Colonic mucosa (tissue), 4 donors: Measurements from ENCODE around the gene SRCIN1. TPM values are rescaled to one million over a fixed set of nuclear protein-coding genes. Genes with fewer than 3 reads are reported as not detected.

Source experiments
- DNase-seq: peaks from one replicate; pipeline ENCODE4 v3.0.0-alpha.2; 2020
- H3K27ac ChIP-seq: fragments of 200-600 bp; one replicate; pipeline ENCODE4 v1.8.0; 2021
- H3K27me3 ChIP-seq: fragments of 200-600 bp; one replicate; pipeline ENCODE4 v1.8.0; 2021
- H3K36me3 ChIP-seq: fragments of 200-600 bp; one replicate; pipeline ENCODE4 v1.8.0; 2021
- H3K4me1 ChIP-seq: fragments of 200-600 bp; one replicate; pipeline ENCODE4 v1.8.0; 2021; ENCODE audit warnings: mild to moderate bottlenecking
- H3K4me3 ChIP-seq: fragments of 200-600 bp; one replicate; pipeline ENCODE4 v1.8.0; 2021
- H3K9ac ChIP-seq, 2 donors: one replicate each; pipeline ENCODE4 v1.7.0; 2013; ENCODE audit warnings: control low read depth in 2 of 2, low read depth in 2 of 2, low read length in 2 of 2
- H3K9me3 ChIP-seq: fragments of 200-600 bp; one replicate; pipeline ENCODE4 v1.8.0; 2021
- CTCF ChIP-seq: fragments of 200-600 bp; IDR thresholded peaks from one replicate; pipeline ENCODE4 v1.8.0; 2022; ENCODE audit warnings: antibody characterized with exemption, mild to moderate bottlenecking
- intact Hi-C: fragments of 100-400 bp; cut with DNase I; formaldehyde crosslinking; loops from one replicate; pipeline ENCODE4 v1.14.1; 2022
- total RNA-seq, 2 donors: library from RNA; stranded (reverse); fragmentation: NEBNext Ultra II Directional in 1 of 2; extraction: Animal tissue kit (Norgen Biotek cat#: 25700) in 1 of 2; gene quantifications; one replicate each; pipeline ENCODE4 v1.2.1, GENCODE V29; 2021
- donor health status: healthy.
- donor health status: DM: no; HTN: no; CAD: no.
- donor health status: DM: no; HTN: no; CAD: no.

The SRCIN1 gene
- total RNA-seq, 2 donors from 2014 or later, result 1.1 to 4.2 TPM

GRCh38 chr17:38564254-38564837 is 41.4 kb downstream of the SRCIN1 start:
- Histone ChIP-seq H3K27ac (no peak overlapping the region), H3K4me1 (peaks cover 7% of the 10 kb centered on the region), H3K9me3 (no peaks in the 10 kb centered on the region), H3K36me3 (no peaks in the 10 kb centered on the region), H3K27me3 (peaks cover 44% of the 10 kb centered on the region), H3K9ac (no peak overlapping the region), H3K4me3 (no peak overlapping the region)
- no peak for DNase-seq
- intact Hi-C loops, result no loop called here
- no peak for TF ChIP-seq CTCF

GRCh38 chr17:38563362-38564253 is 42.1 kb downstream of the SRCIN1 start:
- Histone ChIP-seq H3K27me3 (peaks cover 44% of the 10 kb centered on the region), H3K4me1 (peaks cover 7% of the 10 kb centered on the region), H3K9ac (no peak overlapping the region), H3K27ac (no peak overlapping the region), H3K9me3 (no peaks in the 10 kb centered on the region), H3K4me3 (no peak overlapping the region), H3K36me3 (no peaks in the 10 kb centered on the region)
- TF ChIP-seq CTCF, result no peak
- intact Hi-C loops, result no loop called here
- no peak for DNase-seq

GRCh38 chr17:38562903-38563302 is 42.8 kb downstream of the SRCIN1 start:
- peaks cover 44% of the 10 kb centered on the region for H3K27me3 ChIP-seq
- H3K36me3 ChIP-seq, result no peaks in the 10 kb centered on the region
- no peak overlapping the region for H3K27ac ChIP-seq
- DNase-seq, result no peak
- peaks cover 7% of the 10 kb centered on the region for H3K4me1 ChIP-seq
- H3K9me3 ChIP-seq, result no peaks in the 10 kb centered on the region
- no peak overlapping the region for H3K4me3 ChIP-seq
- H3K9ac ChIP-seq, result no peak overlapping the region
- no peak for TF ChIP-seq CTCF
- intact Hi-C loops, result no loop called here

GRCh38 chr17:38562215-38562569 is 43.6 kb downstream of the SRCIN1 start:
- peaks cover 44% of the 10 kb centered on the region for H3K27me3 ChIP-seq
- DNase-seq, result no peak
- H3K4me3 ChIP-seq, result no peak overlapping the region
- no peak overlapping the region for H3K9ac ChIP-seq
- no peaks in the 10 kb centered on the region for H3K36me3 ChIP-seq
- peaks cover 12% of the 10 kb centered on the region for H3K4me1 ChIP-seq
- no peak overlapping the region for H3K27ac ChIP-seq
- intact Hi-C loops, result no loop called here
- H3K9me3 ChIP-seq, result no peaks in the 10 kb centered on the region
- TF ChIP-seq CTCF, result no peak

- Histone ChIP-seq H3K27ac (no peak overlapping the region), H3K4me1 (peaks cover 12% of the 10 kb centered on the region), H3K4me3 (no peak overlapping the region), H3K9me3 (no peaks in the 10 kb centered on the region), H3K27me3 (peaks cover 44% of the 10 kb centered on the region), H3K9ac (no peak overlapping the region), H3K36me3 (no peaks in the 10 kb centered on the region)
- intact Hi-C loops, result no loop called here
- TF ChIP-seq CTCF, result no peak
- no peak for DNase-seq
Measured at GRCh38 chr17:38561416-38562214, 44.1 kb downstream of the SRCIN1 start.
